Kidney glomerular epithelial cell (primary cell): ENCODE measurements around the gene DPF3.

ENCODE experiments used
- DNase-seq: peaks from one replicate; lab custom pipeline; 2025; lab: John Stamatoyannopoulos, UW

The DPF3 gene

GRCh38 chr14:72615451-72616121 lies 278.3 kb downstream of the DPF3 start:
- DNase-seq = peak; percentile 69

- no peak for DNase-seq
Measured at GRCh38 chr14:72614891-72615415, 278.9 kb downstream of the DPF3 start.

GRCh38 chr14:72614365-72614764 lies 279.5 kb downstream of the DPF3 start:
- DNase-seq = no peak

GRCh38 chr14:72613975-72614319 lies 280.0 kb downstream of the DPF3 start:
- DNase-seq = no peak

GRCh38 chr14:72613231-72613974 lies 280.5 kb downstream of the DPF3 start:
- no peak for DNase-seq

- no peak for DNase-seq
Measured at GRCh38 chr14:72612041-72612440, 281.9 kb downstream of the DPF3 start.

- no peak for DNase-seq
Measured at GRCh38 chr14:72611506-72611905, 282.4 kb downstream of the DPF3 start.

- no peak for DNase-seq
Measured at GRCh38 chr14:72610831-72611200, 283.1 kb downstream of the DPF3 start.

GRCh38 chr14:72610096-72610830 lies 283.6 kb downstream of the DPF3 start:
- DNase-seq = no peak

- DNase-seq = no peak
Measured at GRCh38 chr14:72609205-72609916, 284.5 kb downstream of the DPF3 start.

- DNase-seq = peak; percentile 78
Measured at GRCh38 chr14:72608391-72609204, 285.3 kb downstream of the DPF3 start.

GRCh38 chr14:72607386-72608130 lies 286.3 kb downstream of the DPF3 start:
- peak; percentile 43 for DNase-seq

GRCh38 chr14:72606879-72607278 lies 287.0 kb downstream of the DPF3 start:
- DNase-seq = no peak

- no peak for DNase-seq
Measured at GRCh38 chr14:72605921-72606220, 288.0 kb downstream of the DPF3 start.

- DNase-seq = no peak
Measured at GRCh38 chr14:72605096-72605920, 288.6 kb downstream of the DPF3 start.

- no peak for DNase-seq
Measured at GRCh38 chr14:72604133-72604532, 289.8 kb downstream of the DPF3 start.

GRCh38 chr14:72603639-72604038 lies 290.3 kb downstream of the DPF3 start:
- DNase-seq = no peak

GRCh38 chr14:72600551-72601330 lies 293.2 kb downstream of the DPF3 start:
- no peak for DNase-seq
